HepG2 (cell line): ENCODE results near the gene KCNK18. TPM values are rescaled to one million over a fixed set of nuclear protein-coding genes. Genes with fewer than 3 reads are reported as not detected.
A peak's percentile ranks its signal among the peaks of the same experiment; 100 is the strongest.

ENCODE experiments used
- ARNT ChIP-seq: fragments of 450-650 bp; IDR thresholded peaks from 2 replicates; pipeline ENCODE4 v1.6.1; 2017
- IKZF5 ChIP-seq: IDR thresholded peaks from 2 replicates; pipeline ENCODE4 v1.6.1; 2018; ENCODE audit warnings: missing genetic modification reagents, mild to moderate bottlenecking, missing compliant biosample characterization
- JUN ChIP-seq: sonication (generic); formaldehyde crosslinking; IDR thresholded peaks from 2 replicates; pipeline ENCODE4 v1.4.0; 2020; ENCODE audit warnings: mild to moderate bottlenecking, missing genetic modification reagents
- JUND ChIP-seq: sonication (generic); formaldehyde crosslinking; IDR thresholded peaks from 2 replicates; pipeline ENCODE4 v1.8.0; 2022; ENCODE audit warnings: mild to moderate bottlenecking, missing genetic modification reagents
- KLF13 ChIP-seq: sonication (generic); formaldehyde crosslinking; IDR thresholded peaks from 2 replicates; pipeline ENCODE4 v1.4.0; 2020; ENCODE audit warnings: mild to moderate bottlenecking, missing genetic modification reagents
- MAX ChIP-seq: IDR thresholded peaks from 2 replicates; pipeline ENCODE4 v1.6.1; 2012; ENCODE audit warnings: inconsistent platforms
- SMAD1 ChIP-seq: sonication (generic); formaldehyde crosslinking; IDR thresholded peaks from 2 replicates; pipeline ENCODE4 v1.4.0; 2020; ENCODE audit warnings: missing genetic modification reagents, low read depth, mild to moderate bottlenecking, borderline replicate concordance
- ZBTB10 ChIP-seq: sonication (generic); formaldehyde crosslinking; IDR thresholded peaks from 2 replicates; pipeline ENCODE4 v1.4.0; 2020; ENCODE audit warnings: missing genetic modification reagents, borderline replicate concordance
- ZFX ChIP-seq: sonication (generic); formaldehyde crosslinking; IDR thresholded peaks from 2 replicates; pipeline ENCODE4 v1.4.0; 2020; ENCODE audit warnings: mild to moderate bottlenecking, low read depth, missing genetic modification reagents, moderate library complexity
- ZMYM4 ChIP-seq: sonication (generic); formaldehyde crosslinking; IDR thresholded peaks from 2 replicates; pipeline ENCODE4 v1.8.1; 2023; ENCODE audit warnings: mild to moderate bottlenecking, missing genetic modification reagents
- ZNF318 ChIP-seq: sonication (generic); formaldehyde crosslinking; IDR thresholded peaks from 2 replicates; pipeline ENCODE4 v1.4.0; 2020; ENCODE audit warnings: mild to moderate bottlenecking, missing genetic modification reagents
- ZNF331 ChIP-seq: sonication (generic); formaldehyde crosslinking; IDR thresholded peaks from 2 replicates; pipeline ENCODE4 v1.4.0; 2020; ENCODE audit warnings: missing genetic modification reagents
- ZNF335 ChIP-seq: sonication (generic); formaldehyde crosslinking; IDR thresholded peaks from 2 replicates; pipeline ENCODE4 v1.4.0; 2020; ENCODE audit warnings: missing genetic modification reagents
- ZNF431 ChIP-seq: sonication (generic); formaldehyde crosslinking; IDR thresholded peaks from 2 replicates; pipeline ENCODE4 v1.9.0; 2022; ENCODE audit warnings: missing genetic modification reagents, low read depth, mild to moderate bottlenecking, borderline replicate concordance
- ZNF713 ChIP-seq: sonication (generic); formaldehyde crosslinking; IDR thresholded peaks from 2 replicates; pipeline ENCODE4 v1.4.0; 2020; ENCODE audit warnings: mild to moderate bottlenecking, missing genetic modification reagents
- ZNF816 ChIP-seq: sonication (generic); formaldehyde crosslinking; IDR thresholded peaks from 2 replicates; pipeline ENCODE4 v1.8.0; 2022; ENCODE audit warnings: missing genetic modification reagents, mild to moderate bottlenecking, borderline replicate concordance
- polyA plus RNA-seq, 8 experiments: library from polyadenylated mRNA; depleted of rRNA in 3 of 8; stranded (reverse) in 7 of 8; unstranded in 1 of 8; fragments of >200 nt; fragmentation: Illumina TruSeq in 4 of 8; extraction: Trizol in 4 of 8; gene quantifications; 2 replicates each; pipeline versions ENCODE4 v1.2.1 to v1.2.3, GENCODE V29; 2011 to 2016; ENCODE audit warnings: low read depth in 4 of 8, missing spikeins in 1 of 8, mixed read lengths in 1 of 8; ENCODE audit not compliant: insufficient read depth in 1 of 8
- total RNA-seq, 5 experiments: library from RNA; depleted of rRNA; stranded (reverse); fragments of >200 nt; fragmentation: Illumina TruSeq; extraction: Trizol; gene quantifications; 2 replicates each; pipeline ENCODE4 v1.2.3, GENCODE V29; 2016; ENCODE audit warnings: low read depth in 1 of 5

The KCNK18 gene
- total and polyA plus RNA-seq, 2 of the 13 experiments (the other 11 are each of a cell fraction or from before 2014, with no cell fraction given), result not detected

- TF ChIP-seq ZBTB10 (CRISPR knock-in tag) (no peak), ZNF335 (CRISPR knock-in tag) (no peak), ZFX (peak; percentile 43), ZNF713 (CRISPR knock-in tag) (no peak), SMAD1 (CRISPR knock-in tag) (no peak), JUN (CRISPR knock-in tag) (peak; percentile 32; the same call in 1 of the 2 replicates), ARNT (no peak), ZNF816 (CRISPR knock-in tag) (peak; percentile 24; the same call in 1 of the 2 replicates), IKZF5 (CRISPR knock-in tag) (peak; percentile 70; the same call in 1 of the 2 replicates), JUND (CRISPR knock-in tag) (0 out of 2 replicates have a peak, but pooled peaks have one; percentile 18), ZMYM4 (peak; percentile 92), MAX (peak; percentile 74), ZNF318 (CRISPR knock-in tag) (no peak), ZNF431 (CRISPR knock-in tag) (no peak), KLF13 (CRISPR knock-in tag) (no peak), ZNF331 (CRISPR knock-in tag) (peak; percentile 39; the same call in 1 of the 2 replicates)
These were observed 19.4 kb downstream of the KCNK18 start (continued) for GRCh38 chr10:117216611-117217195.
